ENCODE data around the gene EPOP. TPM values are rescaled to one million over a fixed set of nuclear protein-coding genes. Genes with fewer than 3 reads are reported as not detected.

The EPOP gene
- total and polyA plus RNA-seq, 2 of the 13 experiments (the other 11 are each of a cell fraction or from before 2014, with no cell fraction given), result 14.7 to 37.8 TPM

DNA sequence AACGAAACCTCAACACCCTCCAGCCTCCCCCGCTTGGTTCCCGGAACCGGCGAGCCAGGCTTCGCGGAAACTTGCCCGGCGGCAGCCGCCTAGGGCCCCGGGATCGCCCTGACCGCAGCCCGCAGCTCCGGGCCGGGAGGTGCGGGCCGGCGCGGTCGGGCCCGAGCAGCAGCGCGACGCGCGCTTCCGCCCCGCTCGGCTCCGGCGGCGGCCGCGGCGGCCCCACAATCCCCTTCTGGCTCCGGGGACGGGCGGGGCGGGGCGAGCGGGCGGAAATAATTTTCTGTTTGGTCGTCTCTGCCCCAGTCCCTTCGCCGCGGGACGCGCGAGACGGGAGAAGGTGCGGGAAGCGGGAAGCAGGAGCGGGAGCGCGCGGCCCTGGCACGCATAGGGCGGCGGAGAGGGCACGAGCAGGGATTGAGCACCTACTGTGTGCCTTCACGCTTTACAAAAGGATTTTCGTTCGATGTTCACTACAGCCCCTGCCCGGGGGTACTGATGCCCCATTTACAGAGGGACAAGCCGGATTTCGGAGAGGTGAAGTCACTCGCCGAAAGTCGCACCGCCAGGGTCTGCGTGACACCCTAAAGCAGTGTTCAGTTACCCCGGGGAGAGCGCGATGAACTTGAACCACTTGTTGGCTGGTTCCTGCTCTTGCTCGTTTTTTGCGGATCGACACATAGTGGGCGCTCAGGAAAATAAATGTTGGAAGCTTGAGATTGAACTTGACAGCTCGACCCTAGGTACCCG is 27.6 kb upstream of the EPOP start (continued):
- TF ChIP-seq NR2F2 (IDR thresholded peaks at IDR 0.05; ENCODE audit: borderline replicate concordance, low read depth) (no peak), ZNF10 (CRISPR knock-in tag; IDR thresholded peaks at IDR 0.05; ENCODE audit: borderline replicate concordance, low read depth) (no peak), ZNF331 (CRISPR knock-in tag; IDR thresholded peaks at IDR 0.05) (peak; percentile 58), ZNF792 (CRISPR knock-in tag; IDR thresholded peaks at IDR 0.05) (peak; percentile 21; the same call in 1 of the 2 replicates), ZNF841 (CRISPR knock-in tag; IDR thresholded peaks at IDR 0.05; ENCODE audit: borderline replicate concordance) (peak; percentile 74), EEA1 (CRISPR knock-in tag; IDR thresholded peaks at IDR 0.05; ENCODE audit: borderline replicate concordance) (no peak; the same call in 1 of the 2 replicates), ZBTB7B (CRISPR knock-in tag; IDR thresholded peaks at IDR 0.05) (peak; percentile 66), KLF13 (CRISPR knock-in tag; IDR thresholded peaks at IDR 0.05) (peak; percentile 87), NAIF1 (CRISPR knock-in tag; IDR thresholded peaks at IDR 0.05; ENCODE audit: borderline replicate concordance) (peak; percentile 62; the same call in 1 of the 2 replicates), SMARCE1 (IDR thresholded peaks at IDR 0.05; ENCODE audit: borderline replicate concordance) (no peak), ZMYM3 (CRISPR knock-in tag; IDR thresholded peaks at IDR 0.05) (peak; percentile 61), TAF1 (CRISPR knock-in tag; IDR thresholded peaks at IDR 0.05) (peak; percentile 84), ZNF670 (CRISPR knock-in tag; IDR thresholded peaks at IDR 0.05; ENCODE audit: borderline replicate concordance) (no peak)
- TF ChIP-seq, protein P1, sequence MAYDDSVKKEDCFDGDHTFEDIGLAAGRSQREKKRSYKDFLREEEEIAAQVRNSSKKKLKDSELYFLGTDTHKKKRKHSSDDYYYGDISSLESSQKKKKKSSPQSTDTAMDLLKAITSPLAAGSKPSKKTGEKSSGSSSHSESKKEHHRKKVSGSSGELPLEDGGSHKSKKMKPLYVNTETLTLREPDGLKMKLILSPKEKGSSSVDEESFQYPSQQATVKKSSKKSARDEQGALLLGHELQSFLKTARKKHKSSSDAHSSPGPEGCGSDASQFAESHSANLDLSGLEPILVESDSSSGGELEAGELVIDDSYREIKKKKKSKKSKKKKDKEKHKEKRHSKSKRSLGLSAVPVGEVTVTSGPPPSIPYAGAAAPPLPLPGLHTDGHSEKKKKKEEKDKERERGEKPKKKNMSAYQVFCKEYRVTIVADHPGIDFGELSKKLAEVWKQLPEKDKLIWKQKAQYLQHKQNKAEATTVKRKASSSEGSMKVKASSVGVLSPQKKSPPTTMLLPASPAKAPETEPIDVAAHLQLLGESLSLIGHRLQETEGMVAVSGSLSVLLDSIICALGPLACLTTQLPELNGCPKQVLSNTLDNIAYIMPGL (CRISPR knock-in tag; IDR thresholded peaks at IDR 0.05; ENCODE audit: borderline replicate concordance in 1 of 2, low read depth in 1 of 2), result peak; percentile 27 to 78; a peak in 3 of 4 replicates
- TF ChIP-seq, protein P2, sequence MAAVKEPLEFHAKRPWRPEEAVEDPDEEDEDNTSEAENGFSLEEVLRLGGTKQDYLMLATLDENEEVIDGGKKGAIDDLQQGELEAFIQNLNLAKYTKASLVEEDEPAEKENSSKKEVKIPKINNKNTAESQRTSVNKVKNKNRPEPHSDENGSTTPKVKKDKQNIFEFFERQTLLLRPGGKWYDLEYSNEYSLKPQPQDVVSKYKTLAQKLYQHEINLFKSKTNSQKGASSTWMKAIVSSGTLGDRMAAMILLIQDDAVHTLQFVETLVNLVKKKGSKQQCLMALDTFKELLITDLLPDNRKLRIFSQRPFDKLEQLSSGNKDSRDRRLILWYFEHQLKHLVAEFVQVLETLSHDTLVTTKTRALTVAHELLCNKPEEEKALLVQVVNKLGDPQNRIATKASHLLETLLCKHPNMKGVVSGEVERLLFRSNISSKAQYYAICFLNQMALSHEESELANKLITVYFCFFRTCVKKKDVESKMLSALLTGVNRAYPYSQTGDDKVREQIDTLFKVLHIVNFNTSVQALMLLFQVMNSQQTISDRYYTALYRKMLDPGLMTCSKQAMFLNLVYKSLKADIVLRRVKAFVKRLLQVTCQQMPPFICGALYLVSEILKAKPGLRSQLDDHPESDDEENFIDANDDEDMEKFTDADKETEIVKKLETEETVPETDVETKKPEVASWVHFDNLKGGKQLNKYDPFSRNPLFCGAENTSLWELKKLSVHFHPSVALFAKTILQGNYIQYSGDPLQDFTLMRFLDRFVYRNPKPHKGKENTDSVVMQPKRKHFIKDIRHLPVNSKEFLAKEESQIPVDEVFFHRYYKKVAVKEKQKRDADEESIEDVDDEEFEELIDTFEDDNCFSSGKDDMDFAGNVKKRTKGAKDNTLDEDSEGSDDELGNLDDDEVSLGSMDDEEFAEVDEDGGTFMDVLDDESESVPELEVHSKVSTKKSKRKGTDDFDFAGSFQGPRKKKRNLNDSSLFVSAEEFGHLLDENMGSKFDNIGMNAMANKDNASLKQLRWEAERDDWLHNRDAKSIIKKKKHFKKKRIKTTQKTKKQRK (IDR thresholded peaks at IDR 0.05; ENCODE audit: low read length), result no peak
- TF ChIP-seq, protein P3, sequence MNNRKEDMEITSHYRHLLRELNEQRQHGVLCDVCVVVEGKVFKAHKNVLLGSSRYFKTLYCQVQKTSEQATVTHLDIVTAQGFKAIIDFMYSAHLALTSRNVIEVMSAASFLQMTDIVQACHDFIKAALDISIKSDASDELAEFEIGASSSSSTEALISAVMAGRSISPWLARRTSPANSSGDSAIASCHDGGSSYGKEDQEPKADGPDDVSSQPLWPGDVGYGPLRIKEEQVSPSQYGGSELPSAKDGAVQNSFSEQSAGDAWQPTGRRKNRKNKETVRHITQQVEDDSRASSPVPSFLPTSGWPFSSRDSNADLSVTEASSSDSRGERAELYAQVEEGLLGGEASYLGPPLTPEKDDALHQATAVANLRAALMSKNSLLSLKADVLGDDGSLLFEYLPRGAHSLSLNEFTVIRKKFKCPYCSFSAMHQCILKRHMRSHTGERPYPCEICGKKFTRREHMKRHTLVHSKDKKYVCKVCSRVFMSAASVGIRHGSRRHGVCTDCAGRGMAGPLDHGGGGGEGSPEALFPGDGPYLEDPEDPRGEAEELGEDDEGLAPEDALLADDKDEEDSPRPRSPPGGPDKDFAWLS (CRISPR knock-in tag; IDR thresholded peaks at IDR 0.05; ENCODE audit: borderline replicate concordance), result no peak
- TF ChIP-seq, protein P4, sequence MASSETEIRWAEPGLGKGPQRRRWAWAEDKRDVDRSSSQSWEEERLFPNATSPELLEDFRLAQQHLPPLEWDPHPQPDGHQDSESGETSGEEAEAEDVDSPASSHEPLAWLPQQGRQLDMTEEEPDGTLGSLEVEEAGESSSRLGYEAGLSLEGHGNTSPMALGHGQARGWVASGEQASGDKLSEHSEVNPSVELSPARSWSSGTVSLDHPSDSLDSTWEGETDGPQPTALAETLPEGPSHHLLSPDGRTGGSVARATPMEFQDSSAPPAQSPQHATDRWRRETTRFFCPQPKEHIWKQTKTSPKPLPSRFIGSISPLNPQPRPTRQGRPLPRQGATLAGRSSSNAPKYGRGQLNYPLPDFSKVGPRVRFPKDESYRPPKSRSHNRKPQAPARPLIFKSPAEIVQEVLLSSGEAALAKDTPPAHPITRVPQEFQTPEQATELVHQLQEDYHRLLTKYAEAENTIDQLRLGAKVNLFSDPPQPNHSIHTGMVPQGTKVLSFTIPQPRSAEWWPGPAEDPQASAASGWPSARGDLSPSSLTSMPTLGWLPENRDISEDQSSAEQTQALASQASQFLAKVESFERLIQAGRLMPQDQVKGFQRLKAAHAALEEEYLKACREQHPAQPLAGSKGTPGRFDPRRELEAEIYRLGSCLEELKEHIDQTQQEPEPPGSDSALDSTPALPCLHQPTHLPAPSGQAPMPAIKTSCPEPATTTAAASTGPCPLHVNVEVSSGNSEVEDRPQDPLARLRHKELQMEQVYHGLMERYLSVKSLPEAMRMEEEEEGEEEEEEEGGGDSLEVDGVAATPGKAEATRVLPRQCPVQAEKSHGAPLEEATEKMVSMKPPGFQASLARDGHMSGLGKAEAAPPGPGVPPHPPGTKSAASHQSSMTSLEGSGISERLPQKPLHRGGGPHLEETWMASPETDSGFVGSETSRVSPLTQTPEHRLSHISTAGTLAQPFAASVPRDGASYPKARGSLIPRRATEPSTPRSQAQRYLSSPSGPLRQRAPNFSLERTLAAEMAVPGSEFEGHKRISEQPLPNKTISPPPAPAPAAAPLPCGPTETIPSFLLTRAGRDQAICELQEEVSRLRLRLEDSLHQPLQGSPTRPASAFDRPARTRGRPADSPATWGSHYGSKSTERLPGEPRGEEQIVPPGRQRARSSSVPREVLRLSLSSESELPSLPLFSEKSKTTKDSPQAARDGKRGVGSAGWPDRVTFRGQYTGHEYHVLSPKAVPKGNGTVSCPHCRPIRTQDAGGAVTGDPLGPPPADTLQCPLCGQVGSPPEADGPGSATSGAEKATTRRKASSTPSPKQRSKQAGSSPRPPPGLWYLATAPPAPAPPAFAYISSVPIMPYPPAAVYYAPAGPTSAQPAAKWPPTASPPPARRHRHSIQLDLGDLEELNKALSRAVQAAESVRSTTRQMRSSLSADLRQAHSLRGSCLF (CRISPR knock-in tag; IDR thresholded peaks at IDR 0.05; ENCODE audit: borderline replicate concordance), result no peak
